Amniotic stem cell (primary cell): ENCODE measurements around the gene DIP2B.
"Not testable (repeated sequence)": the region's sequence is repeated elsewhere in the genome, so short reads cannot be mapped to it uniquely, and the experiment has no call there.

Source experiments
- DNase-seq: peaks from one replicate; lab custom pipeline; 2025; lab: John Stamatoyannopoulos, UW

Gene DIP2B

DNA sequence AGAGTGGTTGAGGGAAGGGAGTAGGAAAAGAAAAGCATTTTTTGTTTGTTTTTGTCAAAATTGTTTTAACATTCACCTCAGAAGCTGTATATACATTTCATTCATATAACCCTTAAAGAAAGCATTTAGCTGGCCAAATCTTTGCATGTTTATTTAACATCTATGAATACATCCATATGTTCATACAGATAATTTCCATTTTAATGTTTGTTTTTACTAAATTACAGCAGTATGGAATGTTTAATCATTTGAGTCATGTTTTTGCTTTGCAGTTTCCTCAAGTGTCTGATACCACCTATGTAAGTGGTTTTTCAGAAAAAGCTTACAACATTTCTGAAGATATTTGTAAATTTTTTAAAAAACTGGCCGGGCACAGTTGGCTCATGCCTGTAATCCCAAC, 174.8 kb downstream of the DIP2B start:
- no peak for DNase-seq

DNA sequence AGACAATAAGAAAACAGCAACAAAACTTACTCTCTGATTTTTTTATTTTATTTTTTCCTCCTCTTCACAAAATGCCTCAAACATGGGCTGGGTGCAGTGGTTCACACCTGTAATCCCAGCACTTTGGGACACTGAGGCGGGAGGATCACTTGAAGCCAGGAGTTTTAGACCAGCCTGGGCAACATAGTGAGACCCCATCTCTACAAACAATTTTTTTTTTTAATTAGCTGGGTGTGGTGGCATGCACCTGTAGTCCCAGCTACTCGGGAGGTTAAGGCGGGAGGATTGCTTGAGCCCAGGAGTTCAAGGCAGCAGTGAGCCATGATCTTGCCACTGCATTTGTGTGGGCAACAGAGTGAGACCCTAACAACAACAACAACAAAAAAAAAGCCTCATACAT, 176.3 kb downstream of the DIP2B start:
- DNase-seq = not testable (repeated sequence)

DNA sequence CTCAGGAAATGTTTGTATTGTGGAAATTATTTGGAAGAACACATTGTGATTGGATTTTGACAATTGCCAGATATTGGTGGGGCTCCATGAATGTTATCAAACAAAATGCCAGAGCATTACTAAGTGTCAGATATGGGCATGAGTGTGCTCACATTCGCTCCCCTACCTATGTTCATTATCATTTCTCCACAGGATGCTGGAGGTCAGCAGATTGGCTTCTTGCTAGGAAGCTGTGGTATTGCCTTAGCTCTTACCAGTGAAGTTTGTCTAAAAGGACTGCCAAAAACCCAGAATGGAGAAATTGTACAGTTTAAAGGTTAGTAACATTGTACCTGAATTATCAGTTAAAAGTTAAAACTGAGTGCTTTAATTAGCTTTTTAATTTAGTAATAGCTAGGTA, 180.9 kb downstream of the DIP2B start:
- no peak for DNase-seq

DNA sequence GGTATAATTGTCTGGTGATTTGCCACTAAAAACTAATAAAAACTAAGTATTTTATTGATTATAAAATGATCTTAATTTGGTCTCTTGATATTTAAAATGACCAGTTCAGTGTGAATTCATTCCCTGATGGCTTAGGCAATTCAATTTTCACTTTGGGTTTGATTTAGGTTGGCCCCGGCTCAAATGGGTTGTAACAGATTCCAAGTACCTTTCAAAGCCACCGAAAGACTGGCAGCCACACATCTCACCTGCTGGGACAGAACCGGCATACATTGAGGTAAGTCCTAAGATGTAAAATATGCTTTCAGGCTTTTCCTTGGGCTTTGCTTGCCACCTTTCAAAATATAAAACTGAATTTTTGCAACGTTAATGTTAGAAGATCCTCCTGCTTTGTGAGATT, 181.6 kb downstream of the DIP2B start:
- no peak for DNase-seq

DNA sequence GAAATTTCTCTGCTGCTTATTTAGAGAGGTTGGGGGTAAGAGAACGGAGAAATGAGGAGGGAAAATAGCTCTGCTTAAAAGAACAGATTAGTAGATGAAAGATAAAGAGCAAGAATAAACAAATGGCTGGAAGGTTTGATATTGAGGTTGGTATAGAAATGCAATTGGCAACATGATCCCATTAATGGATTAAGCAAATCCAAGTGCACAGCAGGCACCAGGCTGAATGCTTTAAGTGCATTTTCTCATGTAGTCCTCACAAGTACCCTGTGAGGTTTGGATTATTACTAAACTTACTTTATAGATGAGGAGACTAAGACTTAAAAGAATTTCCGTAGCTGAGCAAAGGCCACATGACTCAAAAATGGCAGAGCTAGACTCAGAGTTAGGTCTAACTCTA, 182.2 kb downstream of the DIP2B start:
- DNase-seq = no peak

DNA sequence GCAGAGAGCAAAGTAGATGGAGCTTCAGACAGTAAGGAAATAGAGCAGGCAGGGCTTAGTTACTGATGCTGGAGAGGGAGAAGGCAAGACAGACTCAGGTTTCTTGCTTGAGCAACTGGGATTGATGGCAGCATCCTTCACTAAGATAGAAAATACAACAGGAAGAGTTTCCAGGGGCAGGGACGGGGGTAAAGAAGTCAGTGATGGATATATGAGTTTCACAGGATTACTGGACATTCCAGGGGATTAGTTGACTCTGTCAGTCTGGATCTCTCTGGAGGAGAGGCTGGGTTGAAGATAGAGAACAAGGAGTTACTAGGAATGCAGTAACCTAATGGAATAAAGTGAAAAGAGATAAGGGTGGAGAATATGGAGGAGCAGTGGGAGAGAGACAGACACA, 184.7 kb downstream of the DIP2B start:
- no peak for DNase-seq

DNA sequence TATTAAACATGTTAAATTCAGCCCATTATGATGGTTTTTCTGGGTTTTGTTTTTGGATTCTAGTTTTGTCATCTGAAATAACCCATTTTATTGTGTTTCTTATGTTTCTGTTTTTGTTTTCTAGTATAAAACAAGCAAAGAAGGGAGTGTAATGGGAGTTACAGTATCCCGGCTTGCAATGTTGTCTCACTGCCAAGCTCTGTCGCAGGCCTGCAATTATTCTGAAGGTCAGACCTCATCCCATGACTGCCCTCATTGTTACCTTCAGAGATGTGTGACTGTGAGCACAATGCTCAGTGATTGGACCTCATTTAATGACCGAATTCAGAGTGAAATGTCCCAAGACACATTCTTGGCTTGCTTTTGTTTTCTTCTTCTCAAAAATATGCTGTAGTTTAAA, 186.1 kb downstream of the DIP2B start:
- DNase-seq = no peak

DNA sequence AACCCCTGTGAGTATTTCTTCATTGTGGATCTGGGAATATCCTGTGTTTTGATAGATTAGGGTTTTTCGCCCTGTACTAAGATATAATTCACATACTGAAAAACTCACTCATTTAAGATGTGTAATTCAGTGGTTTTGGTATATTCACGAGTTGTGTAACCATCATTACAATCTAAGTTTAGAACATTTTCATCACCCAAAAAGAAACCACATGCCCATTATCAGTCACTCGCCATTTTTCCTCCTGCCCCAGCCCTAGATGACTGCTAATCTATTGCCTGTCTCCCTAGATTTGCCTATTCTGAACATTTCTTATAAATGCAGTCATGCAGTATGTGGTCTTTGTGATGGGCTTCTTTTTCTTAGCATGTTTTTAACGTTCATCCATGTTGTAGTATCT, 191.2 kb downstream of the DIP2B start:
- DNase-seq = no peak

DNA sequence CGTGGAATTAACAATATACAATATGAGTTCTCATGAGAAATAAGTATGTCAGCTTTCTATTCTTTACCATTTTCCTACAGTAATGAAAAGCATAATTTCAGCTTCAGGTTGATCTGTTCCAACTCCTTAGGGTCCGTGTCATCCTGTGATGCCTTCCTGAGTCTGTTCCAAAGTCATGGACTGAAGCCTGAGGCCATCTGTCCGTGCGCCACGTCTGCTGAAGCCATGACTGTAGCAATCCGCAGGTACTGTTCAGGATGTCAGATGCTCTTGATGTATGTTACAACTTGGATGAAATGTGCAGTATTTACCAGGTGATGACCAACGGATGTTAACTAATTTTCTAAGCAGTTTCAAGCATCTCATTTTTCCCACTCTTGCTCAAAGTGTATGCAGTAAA, 192.1 kb downstream of the DIP2B start:
- DNase-seq = no peak

DNA sequence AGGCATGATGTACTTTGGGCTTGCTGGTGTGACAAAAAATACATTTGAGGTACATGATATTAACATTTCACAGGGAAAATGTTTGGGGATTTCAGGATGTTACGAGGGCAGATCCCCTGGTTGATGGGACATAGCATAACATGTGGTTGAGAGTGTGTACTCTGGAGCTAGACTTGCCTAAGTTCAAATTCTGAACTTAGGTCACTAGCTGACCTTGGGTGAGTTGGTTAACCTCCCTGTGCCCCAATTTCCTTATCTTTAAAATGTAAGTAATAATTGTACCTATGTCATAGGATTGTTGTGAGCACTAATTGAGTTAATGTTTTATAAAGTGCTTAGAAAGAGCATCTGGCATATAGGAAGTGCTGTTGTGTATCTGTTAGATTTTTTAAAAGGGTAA, 194.4 kb downstream of the DIP2B start:
- no peak for DNase-seq

DNA sequence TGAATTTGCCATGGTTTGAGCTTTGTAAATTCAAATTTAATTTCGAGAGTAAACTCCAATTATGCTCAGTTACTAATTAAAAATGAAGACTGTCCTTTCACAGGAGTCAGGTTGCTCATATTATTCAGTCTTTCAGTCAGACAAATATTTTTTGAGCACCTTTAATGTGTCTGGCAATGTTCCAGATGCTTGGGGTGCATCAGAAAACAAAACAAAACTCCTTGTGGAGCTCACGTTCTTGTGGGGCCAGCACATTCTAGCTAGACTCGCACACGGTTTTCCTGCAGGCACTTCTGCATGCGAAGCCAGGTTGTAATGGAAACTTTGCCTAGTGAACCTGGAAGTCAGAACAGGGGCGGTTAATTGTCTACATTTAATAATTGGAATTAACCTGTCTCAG, 195.2 kb downstream of the DIP2B start:
- no peak for DNase-seq

DNA sequence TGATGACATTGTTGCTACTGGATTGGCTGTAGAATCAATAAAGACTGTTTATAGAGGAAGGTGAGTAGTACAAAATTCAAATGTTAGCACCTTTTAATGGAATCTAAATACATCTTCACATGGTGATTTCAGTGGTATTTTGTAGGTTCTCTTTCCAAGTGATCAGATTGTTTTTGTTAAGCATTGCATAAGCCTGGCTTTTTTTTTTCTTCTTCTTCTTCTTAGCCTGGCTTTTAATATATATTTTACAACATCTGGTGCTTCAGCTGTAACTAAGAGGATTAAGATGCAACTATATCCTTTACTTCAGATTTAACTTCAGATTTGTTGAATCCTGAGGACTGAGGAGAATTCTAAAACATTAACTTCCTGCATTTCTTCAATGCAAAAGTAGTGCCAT, 201.8 kb downstream of the DIP2B start:
- no peak for DNase-seq

DNA sequence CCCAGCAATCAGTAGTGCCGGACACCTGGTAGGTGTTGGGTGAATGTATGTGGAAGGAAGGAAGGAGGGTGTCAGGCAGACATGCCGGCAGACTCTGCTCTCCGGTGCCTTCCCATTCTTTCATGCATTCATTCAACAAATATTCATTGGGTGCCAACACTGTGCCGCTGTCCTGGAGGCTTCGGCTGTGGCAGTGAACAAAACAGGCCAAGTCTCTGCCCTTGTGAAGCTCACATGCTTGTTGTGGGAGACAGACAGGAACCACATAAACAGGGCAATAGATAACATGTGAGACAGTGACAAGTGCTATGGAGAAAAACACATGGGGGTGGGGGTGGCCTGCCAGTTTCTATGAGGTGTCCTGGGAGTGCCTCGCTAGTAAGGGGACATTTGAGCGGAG, 202.6 kb downstream of the DIP2B start:
- no peak for DNase-seq

DNA sequence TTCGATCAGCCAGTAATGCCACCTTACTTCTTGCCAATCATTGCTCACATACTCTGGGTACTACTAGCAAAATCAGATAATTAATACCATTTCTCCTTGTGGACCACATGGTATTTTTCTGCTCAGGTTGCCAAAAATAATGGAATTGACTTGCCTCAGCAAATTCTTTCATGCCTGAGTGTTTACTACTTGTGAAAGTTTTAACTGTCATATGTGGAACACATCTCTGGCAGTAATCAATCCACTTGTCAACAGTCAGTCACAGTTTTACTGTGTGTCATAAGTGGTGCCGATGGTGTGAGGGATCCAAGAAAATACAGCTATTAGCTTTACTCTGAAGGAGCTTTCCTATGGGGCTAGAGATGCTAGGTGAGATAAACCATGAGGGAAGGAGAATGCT, 203.8 kb downstream of the DIP2B start:
- DNase-seq = no peak

DNA sequence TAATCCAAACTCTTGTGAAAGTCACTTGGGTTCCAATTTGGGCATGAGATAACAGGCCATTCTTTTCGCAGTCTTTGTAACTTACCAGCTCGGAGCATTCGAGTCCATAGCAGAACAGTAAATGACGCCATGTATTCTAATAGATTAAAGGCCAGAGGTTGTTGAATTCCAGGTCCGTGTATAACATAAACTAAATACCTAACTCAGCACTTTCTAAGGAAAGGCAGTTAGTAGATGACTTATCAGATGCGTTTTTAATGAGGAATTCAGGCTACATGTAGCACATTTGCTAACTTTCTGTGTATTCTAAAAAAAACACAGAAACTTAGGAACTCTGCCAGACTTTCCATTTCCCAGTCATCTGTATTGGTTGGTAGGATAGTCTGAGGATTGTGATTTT, 206.3 kb downstream of the DIP2B start:
- DNase-seq = no peak

DNA sequence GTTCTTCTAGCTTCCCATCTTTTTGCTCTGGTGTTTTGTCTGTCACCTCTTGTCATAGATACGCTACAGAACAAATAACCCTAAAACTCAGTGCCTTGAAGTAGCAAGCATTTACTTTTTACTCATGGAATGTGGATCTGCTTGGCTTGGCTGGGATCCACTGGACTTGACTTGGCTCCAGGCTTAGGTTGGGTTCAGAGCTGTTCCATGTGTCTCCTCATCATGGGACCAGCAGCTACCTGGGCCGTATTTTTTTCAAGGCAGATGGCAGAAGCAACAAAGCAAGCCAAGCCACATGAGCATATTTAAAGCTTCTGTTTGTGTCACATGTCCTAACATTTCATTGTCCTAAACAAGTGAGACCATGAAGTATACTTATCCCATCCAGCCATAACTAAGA, 210.4 kb downstream of the DIP2B start:
- DNase-seq = no peak

DNA sequence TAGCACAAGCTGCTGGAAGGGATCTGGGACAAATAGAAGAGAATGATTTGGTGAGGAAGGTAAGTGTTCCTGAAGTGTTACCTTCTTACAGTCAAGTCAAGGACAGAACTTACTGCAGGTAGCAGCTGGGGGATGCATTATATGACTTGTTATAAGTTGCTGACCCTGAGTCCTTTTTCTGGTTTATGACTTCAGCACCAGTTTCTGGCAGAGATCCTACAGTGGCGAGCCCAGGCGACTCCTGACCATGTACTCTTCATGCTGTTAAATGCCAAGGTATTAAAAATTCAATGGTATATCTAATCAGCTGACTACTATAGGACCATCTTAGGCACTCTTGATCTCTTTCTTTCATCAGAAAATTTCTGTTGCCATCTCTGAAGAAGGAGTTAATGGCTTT, 214.0 kb downstream of the DIP2B start:
- no peak for DNase-seq

DNA sequence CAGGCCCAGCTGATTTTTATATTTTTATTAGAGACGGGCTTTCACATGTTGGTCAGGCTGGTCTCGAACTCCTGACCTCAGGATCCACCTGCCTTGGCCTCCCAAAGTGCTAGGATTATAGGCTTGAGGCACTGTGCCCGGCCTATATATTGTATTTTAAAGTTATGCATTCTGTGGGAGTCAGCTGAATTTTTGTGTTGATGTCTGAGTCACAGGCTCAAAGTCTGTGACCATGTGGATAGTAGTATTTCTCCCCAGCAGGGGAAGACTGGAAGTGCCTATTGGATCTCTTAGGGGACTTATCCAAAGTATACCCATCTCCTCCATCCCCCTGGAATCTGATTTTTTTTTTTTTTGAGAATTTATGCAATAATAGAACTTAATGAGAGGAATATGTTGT, 215.3 kb downstream of the DIP2B start:
- no peak for DNase-seq

DNA sequence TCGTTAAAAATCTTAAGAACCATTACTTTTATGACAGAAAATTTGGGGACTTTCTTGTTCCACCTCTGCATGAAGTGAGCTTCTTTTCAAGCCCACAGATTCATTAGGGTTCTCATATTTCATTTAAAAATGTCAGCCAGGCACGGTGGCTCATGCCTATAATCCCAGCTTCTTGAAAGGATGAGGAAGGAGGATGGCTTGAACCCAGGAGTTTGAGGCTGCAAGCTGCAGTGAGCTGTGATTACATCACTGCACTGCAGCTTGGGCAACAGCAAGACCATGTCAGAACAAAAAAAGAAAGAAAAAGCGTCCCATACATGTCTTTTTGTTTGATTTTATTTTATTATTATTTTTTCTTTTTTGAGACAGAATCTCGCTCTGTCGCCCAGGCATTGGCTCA, 215.7 kb downstream of the DIP2B start:
- no peak for DNase-seq

DNA sequence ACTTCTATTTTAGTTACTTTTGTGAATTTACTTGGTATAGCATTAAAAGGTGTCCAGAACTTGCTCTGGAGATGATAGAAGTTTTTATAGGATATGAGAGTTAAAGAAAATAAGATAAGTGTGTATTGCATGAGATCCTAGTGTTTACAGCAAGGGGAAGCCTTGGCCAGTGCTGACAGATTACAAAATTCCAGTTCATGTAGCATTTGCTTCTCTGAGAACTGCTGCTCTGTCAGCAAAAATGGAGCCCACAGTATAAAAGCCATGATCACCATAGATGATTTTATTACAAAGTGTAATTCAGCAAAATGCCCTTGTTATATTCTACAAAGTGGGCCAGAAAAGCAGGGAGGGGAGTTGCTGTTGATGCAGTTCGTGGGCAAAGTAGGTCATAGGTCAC, 219.1 kb downstream of the DIP2B start:
- DNase-seq = no peak

DNA sequence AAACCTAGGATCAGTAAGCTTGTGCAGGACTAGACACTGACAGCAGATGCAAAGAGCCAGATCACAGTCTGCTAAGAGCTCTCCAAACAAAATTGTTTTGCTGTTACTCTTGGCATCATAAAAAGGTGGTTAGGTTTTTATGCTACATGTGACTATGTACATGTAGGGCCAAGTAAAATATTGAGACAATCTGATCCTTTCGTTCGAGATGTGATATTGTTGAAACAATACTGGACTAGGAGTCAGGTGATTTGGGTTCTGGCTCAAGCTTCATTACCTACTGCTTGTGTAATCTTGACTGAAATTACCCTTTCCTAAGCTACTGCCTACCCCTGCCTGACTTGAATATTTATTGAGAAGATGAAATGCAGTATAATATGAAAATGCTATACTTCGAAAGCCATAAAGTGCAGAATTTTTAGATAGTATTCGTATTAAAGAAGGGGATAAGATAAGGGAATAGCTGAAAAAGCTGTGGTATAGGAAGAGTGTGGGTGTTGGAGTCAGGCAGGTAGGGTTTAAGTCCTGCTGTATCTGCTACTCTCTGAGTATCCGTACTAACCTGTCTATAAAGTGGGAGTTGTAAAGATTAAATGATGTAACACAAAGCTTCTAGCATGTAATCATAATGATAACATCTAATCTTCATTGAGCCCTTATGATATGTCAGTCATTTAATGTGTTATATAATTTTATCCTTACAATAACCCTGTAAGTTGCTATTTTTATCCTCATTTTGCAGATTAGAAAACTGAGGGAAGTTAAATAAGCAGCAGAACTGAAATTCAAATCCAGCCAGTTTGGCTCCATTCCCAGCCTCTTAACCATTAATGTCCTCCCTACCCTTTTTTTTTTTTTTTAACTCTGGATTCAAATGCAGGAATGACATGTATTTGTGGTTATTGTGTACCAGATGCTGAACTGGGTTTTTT, 220.5 kb downstream of the DIP2B start:
- DNase-seq = no peak

DNA sequence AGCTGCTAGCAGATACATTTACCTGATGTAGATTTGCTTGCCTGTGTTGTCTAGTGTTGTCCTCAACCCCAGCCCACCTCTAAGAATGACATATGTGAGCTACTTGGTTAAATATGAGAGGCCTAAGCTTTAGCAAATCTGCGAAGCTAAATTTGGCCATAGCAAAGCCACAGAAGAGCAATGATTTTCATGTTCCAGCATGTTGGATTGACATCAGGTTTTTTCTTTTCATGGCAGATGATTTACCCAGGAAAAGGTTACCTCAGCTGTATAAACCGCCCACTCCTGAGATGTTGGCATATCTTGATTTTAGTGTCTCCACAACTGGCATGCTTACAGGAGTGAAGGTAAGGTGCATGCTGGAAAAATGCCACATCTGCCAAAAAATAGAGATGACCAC, 222.7 kb downstream of the DIP2B start:
- DNase-seq = no peak

DNA sequence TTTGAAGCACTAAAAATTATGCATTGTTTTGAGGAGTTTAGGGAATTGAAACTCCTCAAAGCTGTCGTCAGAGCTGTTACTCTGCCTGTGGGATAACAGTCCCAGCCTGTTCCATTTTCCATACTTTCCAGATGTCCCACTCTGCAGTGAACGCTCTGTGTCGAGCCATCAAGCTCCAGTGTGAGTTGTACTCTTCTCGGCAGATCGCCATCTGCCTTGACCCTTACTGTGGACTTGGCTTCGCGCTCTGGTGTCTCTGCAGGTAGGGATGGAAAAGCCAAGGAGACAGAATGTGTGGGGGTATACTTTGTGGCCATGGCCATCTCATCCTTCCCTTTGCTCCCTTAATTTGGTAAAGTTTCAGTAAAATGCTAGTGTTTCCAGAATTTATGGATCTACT, 223.6 kb downstream of the DIP2B start:
- no peak for DNase-seq

DNA sequence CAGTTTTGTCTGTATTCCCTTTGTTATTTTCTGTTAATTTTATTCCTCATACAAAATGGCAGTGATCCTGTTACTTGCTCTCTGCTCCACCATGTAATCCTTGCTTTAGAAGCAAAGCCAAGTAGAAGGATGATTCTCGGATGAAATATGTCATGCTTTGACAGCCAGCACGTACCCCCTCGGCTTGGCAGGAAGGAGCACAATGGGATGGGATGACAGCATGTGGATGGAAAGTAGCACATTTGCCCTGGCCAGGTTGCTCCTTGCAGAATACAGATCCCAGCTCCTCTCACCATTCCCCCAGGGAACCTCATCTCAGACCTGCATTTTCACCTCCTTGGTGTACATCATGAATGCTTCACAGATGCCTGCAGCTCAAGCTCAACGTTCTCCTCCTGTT, 224.1 kb downstream of the DIP2B start:
- DNase-seq = no peak
